Suppressor macrophage treated with lipopolysaccharide for 1 hour (primary cell): ENCODE measurements around the gene CXCL16.
"Not testable (repeated sequence)": the region's sequence is repeated elsewhere in the genome, so short reads cannot be mapped to it uniquely, and the experiment has no call there.

Experiments used
- DNase-seq, 3 donors: peaks; one replicate each; pipeline ENCODE4 v3.0.0-alpha.2; 2020 to 2022

CXCL16 gene

GRCh38 chr17:4720787-4721186 lies 18.9 kb downstream of the CXCL16 start:
- DNase-seq = no peak

- DNase-seq = no peak
Observed at GRCh38 chr17:4719684-4720221, 20.0 kb downstream of the CXCL16 start.

- no peak for DNase-seq
Observed at GRCh38 chr17:4719146-4719545, 20.6 kb downstream of the CXCL16 start.

GRCh38 chr17:4718276-4718675 lies 21.5 kb downstream of the CXCL16 start:
- no peak for DNase-seq

- DNase-seq = no peak
Observed at GRCh38 chr17:4717791-4718190, 21.9 kb downstream of the CXCL16 start.

GRCh38 chr17:4716081-4716480 lies 23.6 kb downstream of the CXCL16 start:
- DNase-seq = no peak

GRCh38 chr17:4715063-4715744 lies 24.5 kb downstream of the CXCL16 start:
- no peak for DNase-seq

- peak in 2 of 3 donors; percentile 47 to 68 for DNase-seq
Observed at GRCh38 chr17:4714340-4715062, 25.2 kb downstream of the CXCL16 start.

- peak; percentile 61 to 69 (median 66) for DNase-seq
Observed at GRCh38 chr17:4712526-4712925, 27.2 kb downstream of the CXCL16 start.

- DNase-seq = peak; percentile 84 to 92 (median 84)
Observed at GRCh38 chr17:4711661-4712181, 28.0 kb downstream of the CXCL16 start.

- peak; percentile 60 to 80 (median 65) for DNase-seq
Observed at GRCh38 chr17:4710693-4711634, 28.8 kb downstream of the CXCL16 start.

- peak; percentile 99 to 100 (median 99) for DNase-seq
Observed at GRCh38 chr17:4709794-4710692, 29.7 kb downstream of the CXCL16 start, which contains the start of gene ARRB2. TSS of gene ARRB2 (plus strand) at chr17:4710632. CDS start at chr17:4710722, 90 bp downstream.

GRCh38 chr17:4708436-4708835 lies 31.3 kb downstream of the CXCL16 start:
- peak in 1 of 3 donors; percentile 34 for DNase-seq

GRCh38 chr17:4706121-4706520 lies 33.6 kb downstream of the CXCL16 start:
- peak in 2 of 3 donors; percentile 52 to 56 for DNase-seq

GRCh38 chr17:4704991-4705390 lies 34.7 kb downstream of the CXCL16 start:
- DNase-seq = no peak

GRCh38 chr17:4704574-4704907 lies 35.2 kb downstream of the CXCL16 start:
- not testable (repeated sequence) for DNase-seq

GRCh38 chr17:4703330-4703691 lies 36.4 kb downstream of the CXCL16 start:
- DNase-seq = no peak

- no peak for DNase-seq
Observed at GRCh38 chr17:4701116-4701515, 38.6 kb downstream of the CXCL16 start.

- DNase-seq = peak in 2 of 3 donors; percentile 33 to 45
Observed at GRCh38 chr17:4699401-4700056, 40.2 kb downstream of the CXCL16 start.

GRCh38 chr17:4696437-4696805 lies 43.3 kb downstream of the CXCL16 start:
- DNase-seq = peak in 1 of 3 donors; percentile 24

- DNase-seq = no peak
Observed at GRCh38 chr17:4693416-4693815, 46.3 kb downstream of the CXCL16 start.
